Right ventricle myocardium superior (tissue), 1 donor: ENCODE results near the gene NMT1. TPM values are rescaled to one million over a fixed set of nuclear protein-coding genes. Genes with fewer than 3 reads are reported as not detected.
"Not testable (repeated sequence)": the region's sequence is repeated elsewhere in the genome, so short reads cannot be mapped to it uniquely, and the experiment has no call there.

Experiments
- ATAC-seq: fragments of 200-7000 bp; cut with Tn5 transposase; one replicate; pipeline ENCODE4 v1.9.1; 2020; ENCODE audit warnings: mild to moderate bottlenecking; ENCODE audit not compliant: poor library complexity
- DNase-seq: peaks from one replicate; pipeline ENCODE4 v3.0.0-alpha.2; 2020
- intact Hi-C: fragments of 100-400 bp; cut with DNase I; formaldehyde crosslinking; loops from one replicate; pipeline ENCODE4 v1.11.2; 2022
- total RNA-seq: library from RNA; stranded (reverse); fragmentation: NEBNext Ultra II Directional; extraction: Animal tissue kit (Norgen Biotek cat#: 25700); gene quantifications from one replicate; pipeline ENCODE4 v1.2.1, GENCODE V29; 2021
- donor health status: DM: no; HTN: yes; CAD: no; lungs with severe emphysema.

Gene NMT1
- total RNA-seq, 1 donor from 2014 or later, result 84.5 TPM

GRCh38 chr17:45112559-45113423 is 51.7 kb downstream of the NMT1 start:
- intact Hi-C loops, result no loop called here
- no peak for DNase-seq
- no peak for ATAC-seq

- no peak for ATAC-seq
Measured at GRCh38 chr17:45113424-45113754, 52.3 kb downstream of the NMT1 start.

DNA sequence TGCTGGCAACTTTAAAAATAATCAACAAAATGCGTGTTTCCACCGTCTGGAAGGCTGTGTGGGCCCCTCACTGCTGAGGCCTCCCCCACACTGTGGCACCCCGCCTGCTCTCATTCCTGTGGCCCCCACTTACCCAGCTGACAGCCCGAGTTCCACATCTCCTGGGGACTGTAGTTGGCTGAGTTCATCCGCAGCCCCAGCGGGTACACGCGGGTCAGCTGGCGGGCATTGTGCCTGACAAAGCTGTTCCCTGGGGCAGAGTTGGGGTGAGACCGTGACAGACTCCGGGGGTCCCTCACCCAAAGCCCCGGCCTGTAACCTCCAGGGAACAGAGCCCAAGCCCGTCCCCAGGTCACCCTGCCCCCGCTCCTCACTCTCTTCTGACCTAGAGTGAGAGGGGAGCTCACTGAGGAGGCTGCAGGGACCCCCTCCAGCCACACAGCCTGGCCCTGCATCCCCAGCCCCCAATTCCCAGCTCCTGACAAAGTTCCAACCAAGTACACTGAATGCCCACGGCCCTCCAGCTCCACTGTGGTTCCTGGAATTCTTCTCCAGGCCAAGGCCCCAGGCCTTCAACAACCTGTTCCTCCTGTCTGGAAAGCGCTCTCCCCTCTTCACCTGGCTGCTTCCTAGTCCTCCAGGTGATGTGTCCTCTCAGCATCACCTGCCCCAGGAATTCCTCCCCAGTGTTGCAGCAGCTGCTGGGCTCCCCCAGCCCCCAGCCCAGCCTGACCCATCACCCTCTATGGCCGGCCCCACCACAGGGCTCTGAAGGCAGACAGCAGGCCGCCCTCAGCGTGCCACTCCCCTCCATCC is 53.2 kb downstream of the NMT1 start:
- ATAC-seq (no peak), DNase-seq (no peak)
- intact Hi-C loops, result no loop called here

More at GRCh38 chr17:45113424-45113754, 52.3 kb downstream of the NMT1 start:
- intact Hi-C loops, result no loop called here
- no peak for DNase-seq

GRCh38 chr17:45115015-45115625 is 54.0 kb downstream of the NMT1 start:
- intact Hi-C loops, result no loop called here
- no peak for ATAC-seq
- no peak for DNase-seq

GRCh38 chr17:45115871-45116270 is 54.8 kb downstream of the NMT1 start:
- DNase-seq (no peak), ATAC-seq (no peak)
- intact Hi-C loops, result no loop called here

GRCh38 chr17:45116434-45117016 is 55.4 kb downstream of the NMT1 start:
- intact Hi-C loops, result no loop called here
- DNase-seq (no peak), ATAC-seq (no peak)

DNA sequence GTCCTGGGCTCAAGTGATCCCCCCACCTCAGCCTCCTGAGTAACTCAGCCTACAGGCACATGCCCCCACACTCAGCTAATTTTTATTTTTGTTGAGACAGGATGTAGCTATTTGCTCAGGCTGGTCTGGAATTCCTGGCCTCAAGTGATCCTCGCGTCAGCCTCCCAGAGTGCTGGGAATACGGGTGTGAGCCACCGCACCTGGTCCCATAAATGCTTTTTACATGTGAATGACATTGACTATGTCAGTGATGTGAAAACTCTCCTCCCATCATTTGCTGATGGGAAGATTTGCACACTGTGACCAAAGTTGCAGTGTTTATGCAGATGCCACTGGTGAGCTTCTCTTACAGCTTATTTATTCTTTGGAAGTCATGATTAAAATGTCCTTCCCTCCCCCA is 56.2 kb downstream of the NMT1 start:
- intact Hi-C loops, result no loop called here
- DNase-seq (no peak), ATAC-seq (no peak)

DNA sequence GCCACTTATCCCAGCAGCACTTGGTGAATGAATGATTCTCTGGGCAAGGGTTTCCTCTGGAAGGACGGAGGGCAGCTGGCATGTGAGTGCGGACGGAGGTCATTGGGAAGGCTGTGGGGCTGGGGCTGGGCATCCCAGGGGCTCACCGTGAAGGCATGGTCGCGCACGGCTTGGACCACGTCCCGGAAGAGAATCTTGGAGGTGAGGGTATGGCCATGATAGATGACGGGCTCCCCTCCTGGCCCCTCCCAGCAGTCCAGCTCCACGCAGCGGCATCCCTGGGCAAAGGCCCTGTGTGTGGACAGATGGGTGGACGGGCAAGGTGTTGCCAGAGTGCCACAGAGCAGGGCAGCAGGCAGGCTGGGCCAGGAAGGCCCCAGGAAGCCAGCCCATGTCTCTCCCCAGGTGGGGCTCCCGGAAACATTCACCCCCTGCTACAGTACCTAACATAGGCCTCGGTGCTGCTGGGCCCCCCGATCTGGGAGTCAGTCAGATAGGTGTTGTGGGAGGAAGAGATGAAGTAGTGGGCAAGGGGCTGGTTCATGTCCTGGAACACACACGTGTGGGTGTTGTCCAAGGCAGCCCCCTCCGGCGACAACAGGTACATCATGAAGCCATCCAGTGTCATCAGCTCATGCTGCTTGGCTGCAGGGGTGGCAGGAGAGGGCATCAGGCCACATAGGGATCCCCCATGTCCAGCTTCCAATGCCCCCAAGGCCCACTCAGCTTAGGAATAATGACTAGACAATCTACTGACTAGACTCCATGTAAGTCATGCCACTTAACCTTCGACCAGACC is 56.9 kb downstream of the NMT1 start:
- no peak for DNase-seq
- no peak for ATAC-seq
- intact Hi-C loops, result no loop called here

DNA sequence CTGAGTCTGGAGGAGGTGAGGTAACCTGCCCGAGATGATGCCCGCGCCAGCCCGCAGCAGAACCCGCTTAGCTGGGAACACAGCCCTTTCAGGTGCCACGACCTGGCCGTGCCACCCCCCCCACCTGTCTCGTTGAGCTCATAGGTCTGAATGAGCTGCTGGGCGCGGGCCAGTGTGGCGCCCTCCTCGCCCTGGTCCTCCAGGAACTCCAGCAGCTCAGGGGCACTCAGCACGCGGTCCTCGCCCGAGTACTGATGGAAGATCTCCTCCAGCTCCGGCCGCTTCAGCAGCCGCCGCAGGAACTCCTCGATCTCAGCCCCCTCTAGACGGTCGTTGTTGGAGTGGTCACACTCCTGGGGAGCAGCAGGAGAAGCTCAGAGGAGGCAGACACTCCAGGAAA is 57.6 kb downstream of the NMT1 start:
- ATAC-seq, result no peak
- intact Hi-C loops, result no loop called here
- no peak for DNase-seq

- ATAC-seq, result no peak
- DNase-seq, result no peak
- intact Hi-C loops, result no loop called here
Measured at GRCh38 chr17:45119964-45120363, 58.8 kb downstream of the NMT1 start.

- ATAC-seq, result no peak
- DNase-seq, result no peak
- intact Hi-C loops, result no loop called here
Measured at GRCh38 chr17:45120558-45120957, 59.4 kb downstream of the NMT1 start.

DNA sequence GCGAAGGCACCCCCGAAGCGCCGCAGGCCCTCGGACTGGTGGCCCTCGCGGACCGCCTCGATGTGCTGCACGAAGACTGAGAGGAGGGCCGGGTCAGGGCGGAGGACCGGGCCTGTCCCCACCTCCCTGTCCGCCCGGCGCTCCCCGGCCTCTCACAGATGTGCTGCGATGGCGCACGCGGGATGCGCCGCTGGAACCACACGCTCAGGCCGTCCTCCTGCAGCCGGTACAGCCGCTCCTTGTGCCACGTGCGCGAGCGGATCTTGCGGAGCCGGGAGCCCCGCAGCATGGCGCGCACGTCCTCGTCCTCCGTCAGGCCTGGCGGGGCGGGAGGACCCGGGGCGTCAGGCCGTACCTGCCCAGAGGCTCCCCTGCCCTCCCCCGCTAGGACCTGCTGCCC is 59.9 kb downstream of the NMT1 start:
- DNase-seq, result no peak
- intact Hi-C loops, result no loop called here
- no peak for ATAC-seq

DNA sequence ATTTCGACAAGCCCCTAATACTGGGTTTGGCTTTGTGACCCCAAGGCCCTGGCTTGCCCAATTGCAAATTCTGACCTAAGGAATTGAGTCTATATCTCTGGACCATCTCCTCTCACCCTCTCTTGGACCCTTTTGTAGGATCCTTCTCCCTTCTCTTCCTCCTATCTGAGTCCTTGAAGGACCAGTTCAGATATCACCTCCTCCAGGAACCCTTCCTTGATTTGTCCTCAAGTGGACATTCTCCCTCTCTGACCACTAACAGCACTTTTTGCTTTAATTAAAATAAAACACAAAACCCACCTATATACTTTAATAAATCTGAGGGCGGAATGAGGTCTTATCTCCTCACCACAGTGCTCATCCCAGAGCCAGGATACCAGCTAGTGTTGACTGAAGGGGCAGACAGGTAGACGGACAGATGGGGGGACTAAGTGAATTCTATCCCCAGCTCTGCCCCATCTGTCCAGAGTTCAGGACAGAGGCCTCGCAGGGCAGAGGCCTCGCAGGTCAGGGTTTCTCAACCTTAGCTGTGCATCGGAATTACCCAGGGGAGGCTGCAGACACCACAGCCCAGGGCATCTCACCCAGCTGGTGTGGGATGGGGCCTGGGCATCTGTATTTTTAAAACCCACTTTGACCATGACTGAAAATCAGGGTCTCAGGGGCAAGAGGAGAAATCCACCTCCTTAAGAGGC is 62.1 kb downstream of the NMT1 start:
- DNase-seq (no peak), ATAC-seq (no peak)

GRCh38 chr17:45123930-45124796 is 63.0 kb downstream of the NMT1 start:
- intact Hi-C loops, result no loop called here
- DNase-seq (no peak), ATAC-seq (no peak)

More for the DNA sequence above, 62.1 kb downstream of the NMT1 start:
- intact Hi-C loops, result no loop called here

DNA sequence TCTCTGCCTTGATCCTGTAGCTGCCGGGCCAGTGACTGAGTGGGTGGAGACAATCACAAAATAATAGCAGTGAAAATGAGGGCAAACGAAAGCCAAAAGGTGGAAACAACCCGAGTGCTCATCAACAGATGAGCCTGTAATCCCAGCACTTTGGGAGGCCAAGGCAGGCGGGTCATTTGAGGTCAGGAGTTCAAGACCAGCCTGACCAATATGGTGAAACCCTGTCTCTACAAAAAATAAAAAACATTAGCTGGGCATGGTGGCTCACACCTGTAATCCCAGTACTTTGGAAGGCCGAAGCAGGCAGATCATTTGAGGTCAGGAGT is 63.6 kb downstream of the NMT1 start:
- ATAC-seq, DNase-seq, intact Hi-C loops: not testable (repeated sequence)

- DNase-seq (no peak), ATAC-seq (no peak)
- intact Hi-C loops, result no loop called here
Measured at GRCh38 chr17:45125509-45125908, 64.4 kb downstream of the NMT1 start.

- intact Hi-C loops, result no loop called here
- DNase-seq (peak; percentile 45), ATAC-seq (peak; percentile 6)
Measured at GRCh38 chr17:45127207-45127547, 66.1 kb downstream of the NMT1 start.
